IMR-90 (cell line): ENCODE measurements around the gene ERBB4.

Source experiments
- BHLHE40 ChIP-seq: fragments of 150-350 bp; IDR thresholded peaks from 2 replicates; pipeline ENCODE4 v1.6.1; 2016; ENCODE audit warnings: mild to moderate bottlenecking, low read depth, low read length
- CEBPB ChIP-seq: IDR thresholded peaks from 2 replicates; pipeline ENCODE4 v1.6.1; 2012; ENCODE audit warnings: low read depth, low read length, improper control_type of control experiment
- CTCF ChIP-seq: conservative IDR thresholded peaks from 2 replicates; pipeline ENCODE4 v1.5.1; 2012; ENCODE audit warnings: mild to moderate bottlenecking, low read depth, low read length, improper control_type of control experiment
- MXI1 ChIP-seq: IDR thresholded peaks from 2 replicates; pipeline ENCODE4 v1.6.1; 2012; ENCODE audit warnings: low read depth, mild to moderate bottlenecking, low read length, moderate library complexity, borderline replicate concordance
- NFE2L2 ChIP-seq: fragments of 150-350 bp; IDR thresholded peaks from 2 replicates; pipeline ENCODE4 v1.6.1; 2016; ENCODE audit warnings: low read depth, mild to moderate bottlenecking, low read length
- POLR2A ChIP-seq: IDR thresholded peaks from 2 replicates; pipeline ENCODE4 v1.6.1; 2012; ENCODE audit warnings: mild to moderate bottlenecking, low read depth, low read length
- RCOR1 ChIP-seq: IDR thresholded peaks from 2 replicates; pipeline ENCODE4 v1.6.1; 2012; ENCODE audit warnings: mild to moderate bottlenecking, low read length, improper control_type of control experiment; ENCODE audit not compliant: insufficient replicate concordance
- RFX5 ChIP-seq: IDR thresholded peaks from 2 replicates; pipeline ENCODE4 v1.8.0; 2012; ENCODE audit warnings: low read depth, mild to moderate bottlenecking, low read length, moderate library complexity
- SMC3 ChIP-seq: fragments of 150-350 bp; IDR thresholded peaks from 2 replicates; pipeline ENCODE4 v1.6.1; 2016; ENCODE audit warnings: low read depth, mild to moderate bottlenecking, antibody characterized with exemption, low read length, moderate library complexity
- USF2 ChIP-seq: fragments of 150-350 bp; IDR thresholded peaks from 2 replicates; pipeline ENCODE4 v1.6.1; 2017; ENCODE audit warnings: mild to moderate bottlenecking, antibody characterized with exemption, low read length, low read depth

GRCh38 chr2:212153923-212154322 is 384.7 kb downstream of the ERBB4 start:
- no peak for TF ChIP-seq RCOR1
- no peak for TF ChIP-seq CEBPB
- no peak for TF ChIP-seq POLR2A
- TF ChIP-seq CTCF = no peak
- no peak for TF ChIP-seq BHLHE40
- TF ChIP-seq SMC3 = no peak
- no peak for TF ChIP-seq NFE2L2
- no peak for TF ChIP-seq MXI1
- no peak for TF ChIP-seq USF2
- TF ChIP-seq RFX5 = no peak
